Stimulated activated CD8-positive, alpha-beta memory T cell treated with anti-CD3 and anti-CD28 coated beads, Interleukin-4, amount 100 ng/mL, for 1 hour (primary cell): Measurements from ENCODE around the gene AGK.
A peak's percentile ranks its signal among the peaks of the same experiment; 100 is the strongest.

Experiments
- DNase-seq, 2 donors: peaks; one replicate each; pipeline ENCODE4 v3.0.0-alpha.2; 2020; ENCODE audit warnings: low read depth in 2 of 2, low spot score in 1 of 2

AGK gene

DNA sequence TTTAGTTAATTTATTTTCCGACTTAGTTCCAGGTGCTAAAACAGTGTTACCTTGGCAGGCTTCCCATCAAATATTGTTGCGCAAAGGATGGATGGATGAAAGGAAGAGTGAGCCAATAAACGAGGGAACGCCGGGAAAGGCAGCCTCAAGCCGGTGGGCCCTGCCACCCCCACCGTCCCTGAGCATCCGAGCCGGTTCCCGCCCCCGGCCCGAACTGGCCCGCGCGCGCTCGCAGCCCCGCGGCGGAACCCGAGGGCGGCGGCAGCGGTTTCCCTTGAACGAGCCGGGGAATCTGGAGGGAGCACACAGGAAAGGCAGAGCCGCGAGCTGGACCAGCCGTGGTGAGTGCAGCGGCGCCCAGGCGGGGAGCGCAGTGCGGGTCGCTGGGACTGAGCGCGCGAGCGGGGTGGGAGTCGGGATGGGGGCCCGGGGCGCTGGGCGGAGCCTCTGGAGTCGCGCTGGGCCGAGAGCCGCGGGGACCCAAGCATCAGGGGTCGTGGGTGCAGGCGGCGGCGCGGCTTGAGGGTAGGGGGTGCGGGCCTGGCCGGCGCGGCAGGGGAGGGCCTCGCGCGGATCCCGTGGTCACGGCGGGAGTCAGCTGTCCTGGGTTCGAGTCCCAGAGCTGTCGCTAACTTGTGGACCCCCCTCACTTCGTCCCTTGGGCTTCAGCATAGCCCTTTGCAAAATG lies at the start of gene AGK:
Gene AGK, plus strand, starts transcription at position 317 of the 688 bp plus-strand sequence. CDS start 4,057 bp downstream, outside the sequence.
- peak; percentile 34 to 55 for DNase-seq

- DNase-seq = no peak
These were observed 49.8 kb upstream of the AGK start for GRCh38 chr7:141501451-141501850.

- no peak for DNase-seq
These were observed 39.9 kb upstream of the AGK start for GRCh38 chr7:141511316-141511675.

DNA sequence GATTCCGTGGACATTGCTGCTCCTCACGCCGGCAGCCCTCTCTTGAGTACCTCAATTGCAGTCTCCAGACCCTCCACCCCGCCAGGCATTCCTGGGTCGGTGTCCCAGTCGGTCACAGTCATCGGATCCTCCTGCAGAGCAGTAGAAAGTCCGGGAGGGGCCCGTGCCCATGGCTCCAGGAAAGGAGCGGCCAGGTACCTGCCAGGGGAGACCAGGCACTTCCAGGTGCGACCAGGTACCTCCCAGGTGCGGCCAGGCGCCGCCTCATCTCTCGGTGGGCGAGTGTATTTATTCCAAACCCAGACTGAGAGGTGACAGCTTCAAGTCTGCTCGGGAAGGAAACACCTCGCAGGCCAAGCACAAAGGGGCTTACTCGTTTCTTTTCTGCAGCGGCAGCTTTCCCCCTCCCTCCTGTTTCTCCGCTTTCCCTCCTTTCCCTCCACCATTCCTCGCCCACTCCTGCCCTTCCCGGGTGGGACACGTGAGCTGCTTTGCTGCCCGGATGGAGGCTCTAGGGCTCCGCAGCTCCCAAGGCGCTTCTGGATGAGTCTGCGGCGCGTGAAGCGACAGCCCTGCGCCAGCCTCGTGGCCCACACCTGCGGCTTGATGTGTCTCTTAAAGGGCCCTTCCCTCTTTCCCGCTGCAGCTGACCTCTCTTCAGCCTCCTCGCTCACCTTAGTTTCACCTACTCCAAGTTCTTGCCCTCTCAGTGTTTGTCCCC lies 39.4 kb upstream of the AGK start:
- DNase-seq = no peak

- DNase-seq = no peak
These were observed 38.6 kb upstream of the AGK start for GRCh38 chr7:141512597-141512996.

DNA sequence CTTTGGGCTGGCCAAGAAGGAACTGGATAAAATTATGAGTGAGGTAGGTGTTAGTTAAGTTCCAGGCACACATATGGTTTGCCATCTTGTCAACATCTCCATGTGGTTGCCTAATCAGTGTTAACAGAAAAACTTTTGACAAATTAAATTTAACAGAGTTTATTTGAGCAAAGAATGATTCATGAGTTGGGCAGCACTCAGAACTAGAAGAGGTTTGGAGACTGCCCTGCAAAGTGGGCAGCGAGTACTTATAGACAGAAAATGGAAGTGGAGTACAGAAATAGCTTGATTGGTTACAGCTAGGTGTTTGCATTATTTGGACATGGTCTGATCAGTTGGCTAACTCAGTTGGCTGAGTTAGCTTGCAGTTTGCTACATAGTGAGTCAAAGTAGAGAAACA lies 37.5 kb upstream of the AGK start:
- DNase-seq = no peak

DNA sequence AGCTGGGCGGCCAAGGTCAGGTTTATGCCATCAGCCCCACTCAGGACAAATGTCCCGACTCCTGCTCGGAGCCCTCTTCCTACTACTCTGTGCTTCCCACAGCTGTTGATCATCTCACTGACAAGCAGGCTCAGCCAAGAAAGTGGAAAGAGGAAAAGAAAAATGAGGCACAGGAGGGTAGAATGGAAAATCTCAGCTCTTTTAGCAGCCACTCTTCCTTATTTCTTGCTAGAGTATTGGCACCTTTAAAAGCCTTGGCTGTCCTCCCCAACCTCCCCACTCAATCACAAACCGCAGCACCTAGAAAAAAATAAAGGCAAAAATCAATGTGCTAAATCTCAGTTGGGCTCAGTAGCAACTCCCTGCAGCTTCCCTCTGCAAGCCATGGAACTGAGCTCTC lies 35.3 kb upstream of the AGK start:
- DNase-seq = no peak

DNA sequence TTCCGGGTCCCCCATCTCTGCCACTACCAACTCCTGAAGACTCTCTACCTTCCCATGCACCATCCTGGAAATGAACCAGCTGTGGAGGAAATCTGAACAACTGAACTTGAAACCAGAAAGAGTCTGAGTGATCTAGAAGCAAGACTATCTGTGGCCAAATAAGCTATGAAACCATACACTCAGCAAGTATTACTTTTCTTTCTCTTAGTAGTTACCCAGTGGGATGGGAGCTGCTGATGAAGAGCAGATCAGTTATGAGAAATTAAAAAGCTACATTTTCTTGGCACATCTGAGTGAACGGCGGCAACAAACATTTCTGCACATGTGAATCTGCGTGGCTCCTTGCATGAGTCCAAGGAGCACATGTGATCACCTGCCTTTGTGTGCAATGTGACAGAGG lies 31.6 kb upstream of the AGK start:
- no peak for DNase-seq

DNA sequence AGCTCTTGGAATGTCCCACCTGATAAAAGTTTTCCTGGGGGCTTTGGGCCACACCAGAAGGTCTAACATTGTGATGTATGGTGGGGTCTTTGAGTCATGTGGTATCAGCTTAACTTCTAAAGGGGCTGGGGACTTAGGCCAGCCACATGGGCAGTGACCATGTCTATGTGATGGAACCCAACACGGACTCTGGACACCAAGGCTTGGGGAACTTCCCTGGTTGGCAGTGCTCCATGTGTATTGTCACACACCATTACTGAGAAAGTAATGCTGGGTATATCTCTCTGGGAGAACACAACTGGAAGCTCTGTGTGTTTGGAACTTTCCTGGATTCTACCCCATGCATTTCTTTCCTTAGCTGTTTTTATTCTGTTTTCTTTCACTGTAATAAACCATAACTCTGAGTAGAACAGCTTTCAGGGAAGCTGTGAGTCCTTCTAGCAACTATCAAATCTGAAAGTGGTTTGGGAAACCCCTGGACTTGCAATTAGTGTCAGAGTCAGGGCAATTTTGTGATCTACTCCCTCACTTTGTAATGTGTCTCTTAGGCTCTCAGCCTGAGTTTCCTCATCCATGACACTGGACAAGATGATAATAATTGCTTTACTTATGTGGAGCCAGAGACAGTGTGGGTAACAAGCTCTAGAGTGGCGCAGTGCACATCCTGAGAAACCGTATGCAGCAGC lies 28.4 kb upstream of the AGK start:
- DNase-seq = no peak

DNA sequence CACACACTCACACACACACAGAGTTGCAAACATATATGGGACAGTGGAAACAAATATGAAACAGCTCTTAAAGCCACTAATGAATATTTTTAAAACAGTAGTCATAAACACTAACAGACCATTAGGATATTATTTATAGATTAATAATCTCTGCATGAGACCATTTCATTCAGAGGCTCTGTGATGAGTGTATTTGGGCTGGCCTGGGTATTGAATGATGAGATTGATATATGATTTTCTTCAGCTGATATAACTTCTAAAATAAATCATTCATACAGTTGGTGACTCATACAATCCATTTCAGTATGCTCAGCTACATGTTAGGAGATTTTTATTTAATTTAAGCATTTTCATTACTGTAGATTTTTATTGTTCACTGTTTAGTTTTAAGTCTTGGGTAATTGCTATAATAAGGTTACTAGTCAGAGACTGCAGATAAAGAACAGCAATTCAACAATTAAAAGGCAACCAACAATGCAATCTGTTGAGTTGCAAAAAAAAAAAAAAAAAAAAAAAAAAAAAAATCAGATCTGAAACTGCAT lies 25.2 kb upstream of the AGK start:
- no peak for DNase-seq

DNA sequence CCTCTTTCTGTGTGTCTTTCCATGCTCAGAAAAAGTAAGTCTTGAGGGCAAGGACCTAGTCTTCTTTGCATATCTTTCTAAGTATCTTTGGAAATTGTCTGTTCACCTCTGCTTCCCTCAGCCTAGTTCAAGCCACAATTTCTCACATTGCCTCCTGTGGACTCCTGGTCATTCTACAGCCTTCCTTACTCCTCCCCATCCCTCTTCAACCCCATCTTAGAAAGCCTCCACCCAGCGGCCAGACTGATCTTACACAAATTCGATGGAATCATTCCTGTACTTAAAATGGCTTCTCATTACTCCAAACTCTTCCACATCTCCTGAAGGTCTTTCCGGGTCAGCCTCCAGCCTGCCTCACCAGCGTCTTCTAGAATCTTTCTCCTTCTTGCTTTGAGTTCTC lies 24.1 kb upstream of the AGK start:
- no peak for DNase-seq

DNA sequence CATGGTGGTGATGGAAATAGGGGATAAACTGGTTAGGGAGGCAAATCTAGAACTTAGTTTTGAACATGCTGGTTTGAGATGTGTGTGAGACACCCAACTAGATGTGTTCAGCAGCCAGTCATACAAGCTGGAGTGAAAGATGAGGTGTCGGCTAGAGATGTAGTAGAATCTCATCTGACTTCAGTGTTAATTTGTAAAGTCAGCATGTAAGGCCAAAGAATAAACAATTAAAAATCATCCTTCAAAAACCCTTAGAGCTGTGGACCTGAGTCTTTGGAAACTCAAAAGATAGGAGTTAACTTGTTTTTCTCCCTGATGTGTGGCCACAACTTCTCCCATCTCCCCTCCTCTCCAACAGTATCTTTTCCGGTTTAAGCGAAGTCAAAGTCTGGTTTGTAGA lies 22.8 kb upstream of the AGK start:
- no peak for DNase-seq

GRCh38 chr7:141533149-141533949 lies 17.9 kb upstream of the AGK start:
- DNase-seq = peak in 1 of 2 donors; percentile 22

- no peak for DNase-seq
These were observed 16.2 kb upstream of the AGK start for GRCh38 chr7:141534757-141535737.

GRCh38 chr7:141537906-141538305 lies 13.3 kb upstream of the AGK start:
- no peak for DNase-seq

DNA sequence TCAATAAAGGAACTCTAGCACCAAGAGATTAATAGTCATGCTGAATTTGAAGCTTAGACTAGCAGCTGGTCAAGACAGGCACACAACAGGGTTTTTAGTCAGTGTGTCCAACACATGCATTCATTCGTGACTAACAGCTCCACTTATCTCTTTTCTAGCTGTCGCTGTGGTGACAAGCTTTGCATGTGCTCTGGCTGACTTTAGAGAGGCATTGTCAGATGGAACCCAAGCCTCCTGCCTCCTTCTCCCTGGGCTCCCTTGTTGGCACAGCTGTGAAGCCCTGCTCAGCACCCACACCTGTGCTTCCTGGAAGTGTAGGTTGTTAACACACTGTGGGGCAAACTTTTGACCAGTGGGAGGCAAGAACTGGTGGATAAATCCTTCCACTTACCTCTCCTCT lies 9.8 kb upstream of the AGK start:
- DNase-seq = no peak

DNA sequence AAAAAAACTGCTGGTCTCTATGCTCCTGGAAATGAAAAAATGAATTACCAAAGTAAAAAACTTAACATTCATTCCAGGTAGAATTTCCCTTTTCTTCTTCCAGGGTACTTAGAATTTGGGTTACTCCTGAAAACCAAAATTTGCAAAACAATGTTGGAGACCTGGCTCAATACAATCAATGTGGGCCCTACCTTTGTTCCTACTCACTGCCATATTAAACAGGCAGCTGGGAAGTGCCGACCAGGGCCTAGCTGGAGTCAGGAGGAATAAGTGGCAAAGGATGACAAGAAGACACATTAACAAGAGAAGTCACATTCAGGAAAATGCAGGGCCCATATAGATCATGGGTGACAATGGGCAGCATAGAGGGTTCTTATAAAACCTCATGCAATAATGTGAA lies 6.4 kb upstream of the AGK start:
- DNase-seq = no peak

- DNase-seq = no peak
These were observed 1.6 kb upstream of the AGK start for GRCh38 chr7:141549582-141549981.

GRCh38 chr7:141550386-141551093 lies 670 bp upstream of the AGK start:
- no peak for DNase-seq
